ENCODE results near the gene EIF2A.

Gene EIF2A

DNA sequence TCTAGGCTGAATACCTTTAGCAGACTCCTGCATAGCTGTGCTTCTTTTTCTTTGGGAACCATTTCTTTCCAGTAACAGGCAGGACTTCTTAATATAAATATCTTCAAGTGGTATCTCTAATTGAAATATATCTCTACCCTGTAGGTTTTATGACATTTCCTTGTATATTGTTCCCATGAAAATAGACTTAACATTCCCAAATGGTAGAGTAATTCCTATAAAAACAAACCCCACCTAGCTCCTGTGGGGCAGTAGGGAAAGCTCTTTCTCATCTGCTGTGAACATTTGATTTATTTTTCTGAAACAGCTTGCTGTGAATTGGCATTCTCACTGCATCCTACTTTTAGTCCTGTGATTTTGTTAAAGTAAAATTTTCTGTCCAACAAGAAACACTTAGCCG lies 77.4 kb downstream of the EIF2A start:
- FAIRE-seq (peak; percentile 58), DNase-seq (ENCODE audit: insufficient read length, low spot score) (no peak)
- no peak for TF ChIP-seq POLR2A (IDR thresholded peaks at IDR 0.05; ENCODE audit: low read depth, low read length)

DNA sequence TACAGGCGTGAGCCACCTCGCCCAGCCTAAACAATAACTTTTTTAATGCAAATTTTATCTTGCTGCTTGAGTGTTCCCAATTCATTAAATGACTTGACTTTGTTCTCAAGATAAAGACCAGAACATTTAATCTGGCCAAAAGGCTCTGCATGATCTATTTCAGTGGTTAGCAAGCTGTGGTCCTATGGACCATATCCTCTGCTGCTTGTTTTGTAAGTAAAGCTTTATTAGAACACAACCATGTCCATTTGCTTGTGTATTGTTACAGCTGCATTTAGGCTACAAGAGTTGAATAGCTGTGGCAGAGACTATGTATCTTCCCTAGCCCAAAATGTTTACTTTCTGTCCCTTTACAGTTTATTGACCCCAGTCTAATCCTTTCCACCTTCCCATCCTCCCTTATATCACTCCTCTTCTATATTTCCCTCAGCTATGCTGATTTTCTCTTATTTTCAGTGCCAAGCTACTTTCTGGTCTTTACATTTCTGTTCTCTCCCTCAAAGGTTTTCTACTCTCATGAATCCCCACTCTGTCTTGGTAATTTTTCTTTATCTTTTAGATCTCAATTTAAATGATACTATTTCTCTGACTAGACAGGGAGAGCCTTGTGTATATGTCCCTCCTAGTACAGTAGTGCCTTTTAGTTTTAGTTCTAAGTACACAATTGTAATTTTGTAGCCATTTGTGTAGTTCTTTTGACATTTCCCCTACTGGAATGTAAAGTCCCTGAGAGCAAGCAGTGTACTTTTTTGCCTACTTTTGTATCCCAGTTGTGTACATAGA lies 79.8 kb downstream of the EIF2A start:
- DNase-seq (ENCODE audit: insufficient read length, low spot score) (no peak), FAIRE-seq (no peak)
- TF ChIP-seq POLR2A (IDR thresholded peaks at IDR 0.05; ENCODE audit: low read depth, low read length) = no peak

DNA sequence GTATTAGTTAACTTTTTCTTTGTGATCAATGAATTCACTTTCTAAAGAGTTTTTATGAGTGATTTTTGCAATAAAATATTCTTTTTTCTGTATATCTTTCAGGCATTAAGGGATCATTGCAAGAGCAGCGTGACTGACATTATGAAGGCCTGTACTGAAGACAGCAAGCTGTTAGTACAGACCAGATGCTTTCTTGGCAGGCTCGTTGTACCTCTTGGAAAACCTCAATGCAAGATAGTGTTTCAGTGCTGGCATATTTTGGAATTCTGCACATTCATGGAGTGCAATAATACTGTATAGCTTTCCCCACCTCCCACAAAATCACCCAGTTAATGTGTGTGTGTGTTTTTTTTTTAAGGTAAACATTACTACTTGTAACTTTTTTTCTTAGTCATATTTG lies 81.0 kb downstream of the EIF2A start:
- FAIRE-seq (no peak), DNase-seq (ENCODE audit: insufficient read length, low spot score) (no peak)
- no peak for TF ChIP-seq POLR2A (IDR thresholded peaks at IDR 0.05; ENCODE audit: low read depth, low read length)

DNA sequence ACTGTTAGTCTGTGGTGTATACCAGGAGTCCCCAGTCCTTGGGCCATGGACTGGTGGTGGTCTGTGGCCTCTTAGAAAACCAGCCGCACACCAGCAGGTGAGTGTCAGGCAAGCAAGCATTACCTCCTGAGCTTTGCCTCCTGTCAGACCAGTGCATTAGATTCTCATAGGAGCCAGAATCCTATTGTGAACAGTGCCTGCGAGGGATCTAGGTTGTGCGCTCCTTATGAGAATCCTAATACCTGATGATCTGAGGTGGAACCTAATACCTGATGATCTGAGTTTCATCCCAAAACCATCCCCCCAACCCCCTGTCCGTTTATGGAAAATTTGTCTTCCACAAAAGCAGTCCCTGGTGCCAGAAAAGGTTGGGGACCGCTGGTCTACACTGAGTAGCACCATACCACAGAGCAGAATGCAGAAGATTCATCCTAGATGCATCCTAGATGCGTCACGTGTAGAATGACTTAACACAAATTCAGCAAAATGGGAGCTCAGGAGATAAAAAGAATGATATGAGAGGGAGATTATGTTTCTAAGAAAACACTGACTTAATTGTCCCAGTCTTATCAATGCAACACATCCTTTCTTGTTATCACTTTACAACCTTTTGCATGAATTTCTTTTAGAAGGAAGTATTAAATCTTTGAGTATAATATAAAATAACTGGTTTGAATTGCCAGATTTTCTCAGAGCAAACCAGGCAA lies 85.1 kb downstream of the EIF2A start:
- no peak for DNase-seq (ENCODE audit: insufficient read length, low spot score)
- no peak for TF ChIP-seq POLR2A (IDR thresholded peaks at IDR 0.05; ENCODE audit: low read depth, low read length)
- no peak for FAIRE-seq

DNA sequence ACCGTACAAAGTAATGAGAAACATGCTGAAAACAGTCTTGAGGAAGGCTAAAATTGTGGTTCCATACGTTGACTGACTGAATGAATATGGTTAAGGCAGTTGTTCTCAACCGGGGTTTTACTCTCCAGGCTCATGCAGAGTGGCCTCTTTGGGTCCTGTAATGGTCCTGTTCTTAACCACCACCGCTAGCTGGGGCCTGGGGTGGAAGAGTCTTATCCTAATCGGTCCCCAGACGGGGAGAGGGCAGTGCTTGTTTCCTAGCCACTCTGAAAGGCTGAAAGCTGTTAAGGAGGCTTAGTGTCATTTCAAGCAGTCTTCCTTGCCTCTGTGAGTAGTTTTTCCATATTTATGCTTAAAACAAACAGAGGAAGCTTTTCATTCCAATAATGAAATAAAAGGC lies 88.5 kb downstream of the EIF2A start:
- no peak for FAIRE-seq
- no peak for DNase-seq (ENCODE audit: insufficient read length, low spot score)

DNA sequence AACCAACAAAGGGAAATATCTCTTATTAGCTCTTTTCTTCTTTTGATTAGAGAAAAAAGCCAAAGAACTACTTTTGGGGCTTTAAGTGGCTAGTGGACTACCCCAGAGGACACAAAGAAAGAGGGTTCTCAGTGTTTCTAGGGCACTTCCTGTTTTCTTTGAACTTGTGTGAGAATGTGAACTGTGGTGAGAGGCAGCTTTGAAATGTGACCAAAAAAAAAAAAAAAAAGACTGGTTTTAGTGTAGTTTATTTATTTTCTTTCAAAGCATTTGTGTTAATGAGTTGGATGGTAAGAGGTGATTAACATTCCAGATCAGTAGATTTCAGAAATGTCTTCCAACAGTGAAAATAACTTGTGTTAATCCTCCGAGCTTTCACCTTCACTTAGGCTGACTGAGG lies 88.9 kb downstream of the EIF2A start:
- no peak for DNase-seq (ENCODE audit: insufficient read length, low spot score)
- TF ChIP-seq POLR2A (IDR thresholded peaks at IDR 0.05; ENCODE audit: low read depth, low read length) = no peak
- FAIRE-seq = no peak

More for the DNA sequence above, 88.5 kb downstream of the EIF2A start:
- TF ChIP-seq POLR2A (IDR thresholded peaks at IDR 0.05; ENCODE audit: low read depth, low read length) = no peak
